Spinal cord (tissue), 10 donors: ENCODE data around the gene CARD8. TPM values are rescaled to one million over a fixed set of nuclear protein-coding genes. Genes with fewer than 3 reads are reported as not detected.
A peak's percentile ranks its signal among the peaks of the same experiment; 100 is the strongest.
"Not testable (repeated sequence)": the region's sequence is repeated elsewhere in the genome, so short reads cannot be mapped to it uniquely, and the experiment has no call there.

Experiments used
- DNase-seq, 6 donors: peaks; one replicate each; pipeline versions ENCODE4 v3.0.0 to v3.0.0-alpha.2; 2013 to 2015; ENCODE audit warnings: low spot score in 6 of 6, low read depth in 4 of 6
- H3K27ac ChIP-seq: one replicate; pipeline ENCODE4 v1.5.1; 2013; ENCODE audit warnings: low read depth, low read length, control low read depth
- H3K27me3 ChIP-seq: one replicate; pipeline ENCODE4 v1.6.1; 2013; ENCODE audit warnings: low read length; ENCODE audit not compliant: control insufficient read depth, insufficient read depth
- H3K36me3 ChIP-seq: one replicate; pipeline ENCODE4 v1.6.1; 2013; ENCODE audit warnings: low read length; ENCODE audit not compliant: control insufficient read depth, insufficient read depth
- H3K4me1 ChIP-seq: one replicate; pipeline ENCODE4 v1.6.1; 2013; ENCODE audit warnings: low read length; ENCODE audit not compliant: control insufficient read depth, insufficient read depth
- H3K4me3 ChIP-seq: one replicate; pipeline ENCODE4 v1.5.1; 2013; ENCODE audit warnings: low read depth, low read length, control low read depth
- H3K9me3 ChIP-seq: one replicate; pipeline ENCODE4 v1.6.1; 2013; ENCODE audit warnings: low read length; ENCODE audit not compliant: control insufficient read depth, insufficient read depth
- WGBS: methylation state at CpG from one replicate; pipeline ENCODE4 v1.1.5; 2013; ENCODE audit warnings: missing lambda C conversion rate; ENCODE audit not compliant: insufficient coverage; 5-methylcytosine and 5-hydroxymethylcytosine counted together
- polyA plus RNA-seq, 2 donors: library from polyadenylated mRNA; unstranded; fragments of 120-200 nt; gene quantifications; one replicate each; pipeline ENCODE4 v1.2.1, GENCODE V29; 2013; ENCODE audit not compliant: insufficient read length in 2 of 2
- total RNA-seq, 2 donors: library from RNA; depleted of rRNA in 1 of 2; stranded (reverse); fragments of 120-200 nt in 1 of 2; fragments of >200 nt in 1 of 2; gene quantifications; one replicate each; pipeline versions ENCODE4 v1.2.3 to v1.2.4, GENCODE V29; 2013 to 2014
- donor health status: healthy.

The CARD8 gene
- total and polyA plus RNA-seq, 4 donors = 35.8 to 48.4 (median 44.2) TPM

GRCh38 chr19:48269617-48270026, 13.9 kb upstream of the CARD8 start:
- not testable (repeated sequence) for H3K36me3 ChIP-seq, DNase-seq, H3K27ac ChIP-seq, H3K4me3 ChIP-seq, H3K27me3 ChIP-seq, H3K9me3 ChIP-seq
- peaks cover 17% of the 10 kb centered on the region for H3K4me1 ChIP-seq
- WGBS = 99% methylated on average over 5 of the region's 6 CpGs

DNA sequence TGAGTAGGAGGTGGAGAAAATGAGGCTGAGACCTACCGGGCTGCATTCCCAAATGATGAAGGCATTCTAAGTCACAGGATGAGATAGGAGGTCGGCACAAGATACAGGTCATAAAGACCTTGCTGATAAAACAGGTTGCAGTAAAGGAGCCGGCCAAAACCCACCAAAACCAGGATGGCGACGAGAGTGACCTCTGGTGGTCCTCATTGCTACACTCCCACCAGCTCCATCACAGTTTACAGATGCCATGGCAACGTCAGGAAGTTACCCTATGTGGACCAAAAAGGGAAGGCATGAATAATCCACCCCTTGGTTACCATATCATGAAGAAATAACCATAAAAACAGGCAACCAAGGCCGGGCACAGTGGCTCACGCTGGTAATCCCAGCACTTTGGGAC, 9.6 kb upstream of the CARD8 start:
- H3K9me3 ChIP-seq, H3K27me3 ChIP-seq, H3K4me3 ChIP-seq, H3K36me3 ChIP-seq, H3K4me1 ChIP-seq, H3K27ac ChIP-seq: not testable (repeated sequence)
- DNase-seq = peak in 1 of 6 donors; percentile 28
- WGBS = 37% methylated on average over 7 of the region's 8 CpGs

- H3K27me3 ChIP-seq, DNase-seq, H3K9me3 ChIP-seq, H3K36me3 ChIP-seq, H3K4me1 ChIP-seq, H3K27ac ChIP-seq: not testable (repeated sequence)
- peak overlapping the region; percentile 52 for H3K4me3 ChIP-seq
- WGBS = no CpG with 5 or more reads among the region's 8 CpGs
Observed at GRCh38 chr19:48260359-48260714, 4.6 kb upstream of the CARD8 start.

GRCh38 chr19:48258992-48259391, 3.3 kb upstream of the CARD8 start:
- not testable (repeated sequence) for H3K9me3 ChIP-seq, DNase-seq, H3K27ac ChIP-seq, H3K27me3 ChIP-seq, H3K4me3 ChIP-seq, H3K36me3 ChIP-seq
- no CpG with 5 or more reads among the region's 4 CpGs for WGBS
- H3K4me1 ChIP-seq = peaks cover 14% of the 10 kb centered on the region

GRCh38 chr19:48258350-48258749, 2.6 kb upstream of the CARD8 start:
- Histone ChIP-seq H3K27me3 (no peaks in the 10 kb centered on the region), H3K9me3 (no peaks in the 10 kb centered on the region), H3K4me1 (peaks cover 14% of the 10 kb centered on the region), H3K27ac (no peak overlapping the region), H3K36me3 (no peaks in the 10 kb centered on the region), H3K4me3 (no peak overlapping the region)
- DNase-seq = no peak
- 97% methylated on average over 3 of the region's 6 CpGs for WGBS

DNA sequence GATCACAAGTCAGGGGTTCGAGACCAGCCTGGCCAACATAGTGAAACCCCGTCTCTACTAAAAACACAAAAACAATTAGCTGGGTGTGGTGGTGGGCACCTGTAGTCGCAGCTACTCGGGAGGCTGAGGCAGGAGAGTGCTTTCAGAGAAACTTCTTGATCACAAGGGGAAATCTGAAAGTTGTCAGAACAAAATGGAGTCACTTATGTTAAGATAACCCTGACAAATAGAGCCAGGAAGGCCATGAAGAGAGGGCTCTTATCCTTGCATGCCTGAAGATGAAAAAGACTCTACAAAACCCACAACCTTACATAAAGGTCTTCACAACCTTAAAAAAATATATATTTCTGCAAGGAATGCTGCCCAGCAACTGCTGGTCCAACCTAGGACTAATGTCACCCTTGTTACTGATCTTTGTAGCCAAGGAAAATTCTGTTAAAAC, 1.2 kb downstream of the CARD8 start:
- DNase-seq = no peak
- Histone ChIP-seq H3K4me1 (peaks cover 10% of the 10 kb centered on the region), H3K9me3 (no peaks in the 10 kb centered on the region), H3K27me3 (no peaks in the 10 kb centered on the region), H3K27ac (no peak overlapping the region), H3K36me3 (no peaks in the 10 kb centered on the region), H3K4me3 (no peak overlapping the region)
- no CpG with 5 or more reads among the region's 4 CpGs for WGBS

GRCh38 chr19:48253999-48254398, 1.7 kb downstream of the CARD8 start:
- Histone ChIP-seq H3K27me3 (no peaks in the 10 kb centered on the region), H3K4me3 (no peak overlapping the region), H3K27ac (no peak overlapping the region), H3K4me1 (peaks cover 9% of the 10 kb centered on the region), H3K36me3 (no peaks in the 10 kb centered on the region), H3K9me3 (no peaks in the 10 kb centered on the region)
- DNase-seq = no peak

DNA sequence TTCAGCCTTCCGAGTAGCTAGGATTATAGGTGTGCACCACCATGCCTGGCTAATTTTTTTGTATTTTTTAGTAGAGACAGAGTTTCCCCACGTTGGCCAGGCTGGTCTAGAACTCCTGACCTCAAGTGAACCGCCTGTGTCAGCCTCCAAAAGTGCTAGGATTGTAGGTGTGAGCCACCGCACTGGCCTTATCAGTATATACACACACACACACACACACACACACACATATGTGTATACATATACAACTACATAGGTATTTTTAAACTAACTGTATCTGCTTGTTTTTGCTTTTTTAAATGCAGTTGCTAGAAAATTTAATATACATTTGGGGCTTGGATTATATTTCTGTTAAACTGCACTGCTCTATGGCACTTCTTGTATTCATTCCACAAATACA, 3.1 kb downstream of the CARD8 start:
- Histone ChIP-seq H3K9me3 (no peaks in the 10 kb centered on the region), H3K27me3 (no peaks in the 10 kb centered on the region), H3K4me3 (no peak overlapping the region), H3K4me1 (peaks cover 9% of the 10 kb centered on the region), H3K36me3 (peaks cover 2% of the 10 kb centered on the region), H3K27ac (no peak overlapping the region)
- DNase-seq = no peak
- no CpG with 5 or more reads among the region's 4 CpGs for WGBS

- H3K4me1 ChIP-seq = peaks cover 9% of the 10 kb centered on the region
- H3K27ac ChIP-seq = no peak overlapping the region
- no peaks in the 10 kb centered on the region for H3K9me3 ChIP-seq
- H3K4me3 ChIP-seq = no peak overlapping the region
- peaks cover 2% of the 10 kb centered on the region for H3K36me3 ChIP-seq
- DNase-seq = no peak
- WGBS = 80% methylated on average over 1 of the region's 2 CpGs
- H3K27me3 ChIP-seq = no peaks in the 10 kb centered on the region
Observed at GRCh38 chr19:48250290-48251025, 5.3 kb downstream of the CARD8 start.

GRCh38 chr19:48249502-48250014, 6.2 kb downstream of the CARD8 start:
- peak in 1 of 6 donors; percentile 23 for DNase-seq
- peaks cover 4% of the 10 kb centered on the region for H3K4me1 ChIP-seq
- no peak overlapping the region for H3K4me3 ChIP-seq
- no peaks in the 10 kb centered on the region for H3K9me3 ChIP-seq
- no peak overlapping the region for H3K27ac ChIP-seq
- H3K36me3 ChIP-seq = peaks cover 2% of the 10 kb centered on the region
- WGBS = no CpG with 5 or more reads among the region's 13 CpGs
- H3K27me3 ChIP-seq = no peaks in the 10 kb centered on the region
